Memory B cell (primary cell): ENCODE measurements around the gene SENP6.

Experiments
- ATAC-seq: fragments of 150-1000 bp; cut with Tn5 transposase; 2 replicates; pipeline ENCODE4 v1.10.0; 2021; ENCODE audit warnings: low read depth, mild to moderate bottlenecking, moderate library complexity
- DNase-seq, 2 donors: peaks; one replicate each; pipeline ENCODE4 v3.0.0; 2022; ENCODE audit warnings: low spot score in 2 of 2
- H3K27ac Mint-ChIP-seq: one replicate; pipeline ENCODE4 v1.8.0; 2022; ENCODE audit warnings: mild to moderate bottlenecking, moderate library complexity, mixed read lengths
- H3K27me3 Mint-ChIP-seq: one replicate; pipeline ENCODE4 v1.8.0; 2022; ENCODE audit warnings: mixed read lengths
- H3K36me3 Mint-ChIP-seq: one replicate; pipeline ENCODE4 v1.8.0; 2022; ENCODE audit warnings: mild to moderate bottlenecking, mixed read lengths
- H3K4me1 Mint-ChIP-seq: one replicate; pipeline ENCODE4 v1.8.0; 2022; ENCODE audit warnings: mixed read lengths
- H3K4me3 Mint-ChIP-seq: one replicate; pipeline ENCODE4 v1.8.0; 2022; ENCODE audit warnings: mild to moderate bottlenecking, moderate library complexity, mixed read lengths
- H3K9me3 Mint-ChIP-seq: one replicate; pipeline ENCODE4 v1.8.0; 2022; ENCODE audit warnings: mixed read lengths

Gene SENP6

GRCh38 chr6:75758061-75758460, 156.4 kb downstream of the SENP6 start:
- no peaks in the 10 kb centered on the region for H3K36me3 Mint-ChIP-seq
- H3K27me3 Mint-ChIP-seq: peaks cover 11% of the 10 kb centered on the region
- no peak for DNase-seq
- H3K4me3 Mint-ChIP-seq: no peak overlapping the region
- ATAC-seq: no peak
- H3K27ac Mint-ChIP-seq: no peak overlapping the region
- H3K9me3 Mint-ChIP-seq: no peaks in the 10 kb centered on the region
- H3K4me1 Mint-ChIP-seq: no peaks in the 10 kb centered on the region

- ATAC-seq (no peak), DNase-seq (no peak)
- H3K27ac Mint-ChIP-seq: no peak overlapping the region
- H3K27me3 Mint-ChIP-seq: peaks cover 12% of the 10 kb centered on the region
- no peak overlapping the region for H3K4me3 Mint-ChIP-seq
- no peaks in the 10 kb centered on the region for H3K9me3 Mint-ChIP-seq
- H3K4me1 Mint-ChIP-seq: no peaks in the 10 kb centered on the region
- no peaks in the 10 kb centered on the region for H3K36me3 Mint-ChIP-seq
Observed at GRCh38 chr6:75759207-75759606, 157.5 kb downstream of the SENP6 start.

GRCh38 chr6:75760320-75760719, 158.6 kb downstream of the SENP6 start:
- Mint-ChIP-seq H3K9me3 (no peaks in the 10 kb centered on the region), H3K27me3 (peaks cover 11% of the 10 kb centered on the region), H3K4me3 (no peak overlapping the region), H3K27ac (no peak overlapping the region), H3K36me3 (no peaks in the 10 kb centered on the region), H3K4me1 (no peaks in the 10 kb centered on the region)
- DNase-seq (no peak), ATAC-seq (no peak)

- ATAC-seq (no peak), DNase-seq (no peak)
Observed at GRCh38 chr6:75761489-75761888, 159.8 kb downstream of the SENP6 start.

GRCh38 chr6:75762063-75762462, 160.4 kb downstream of the SENP6 start:
- Mint-ChIP-seq H3K27ac (no peak overlapping the region), H3K27me3 (peaks cover 9% of the 10 kb centered on the region), H3K4me3 (no peak overlapping the region), H3K4me1 (no peaks in the 10 kb centered on the region), H3K9me3 (no peaks in the 10 kb centered on the region), H3K36me3 (no peaks in the 10 kb centered on the region)
- no peak for DNase-seq
- ATAC-seq: no peak

More at GRCh38 chr6:75761489-75761888, 159.8 kb downstream of the SENP6 start:
- no peaks in the 10 kb centered on the region for H3K36me3 Mint-ChIP-seq
- peaks cover 9% of the 10 kb centered on the region for H3K27me3 Mint-ChIP-seq
- H3K4me3 Mint-ChIP-seq: no peak overlapping the region
- H3K9me3 Mint-ChIP-seq: no peaks in the 10 kb centered on the region
- H3K27ac Mint-ChIP-seq: no peak overlapping the region
- H3K4me1 Mint-ChIP-seq: no peaks in the 10 kb centered on the region

- H3K4me3 Mint-ChIP-seq: no peak overlapping the region
Observed at GRCh38 chr6:75766387-75766786, 164.7 kb downstream of the SENP6 start.

More at GRCh38 chr6:75766387-75766786, 164.7 kb downstream of the SENP6 start:
- Mint-ChIP-seq H3K4me1 (no peaks in the 10 kb centered on the region), H3K9me3 (no peaks in the 10 kb centered on the region), H3K27me3 (peaks cover 4% of the 10 kb centered on the region), H3K27ac (no peak overlapping the region), H3K36me3 (no peaks in the 10 kb centered on the region)
- DNase-seq (no peak), ATAC-seq (no peak)
